ENCODE measurements around the gene CCT6A.
"Not testable (repeated sequence)": the region's sequence is repeated elsewhere in the genome, so short reads cannot be mapped to it uniquely, and the experiment has no call there.

CCT6A gene

DNA sequence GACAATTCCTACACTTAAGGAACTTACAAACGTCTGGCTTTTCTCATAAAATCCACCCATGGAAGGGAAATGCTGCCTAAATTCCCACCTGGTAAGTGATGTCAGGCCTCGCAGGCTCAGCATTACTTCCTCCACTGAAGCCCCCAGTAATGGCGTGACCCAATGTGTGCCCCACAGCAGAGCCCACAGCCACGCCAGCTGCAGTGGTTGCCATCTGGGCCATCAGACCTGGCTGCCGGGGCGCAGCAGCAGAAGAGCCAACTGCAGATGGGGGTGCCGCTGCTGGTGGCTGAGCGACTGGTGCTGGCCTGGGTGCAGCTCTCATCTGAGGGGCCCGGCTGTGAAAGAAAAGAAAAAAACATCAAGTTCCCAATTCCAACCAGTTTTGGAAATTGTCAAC is 52.6 kb downstream of the CCT6A start:
- not testable (repeated sequence) for DNase-seq

DNA sequence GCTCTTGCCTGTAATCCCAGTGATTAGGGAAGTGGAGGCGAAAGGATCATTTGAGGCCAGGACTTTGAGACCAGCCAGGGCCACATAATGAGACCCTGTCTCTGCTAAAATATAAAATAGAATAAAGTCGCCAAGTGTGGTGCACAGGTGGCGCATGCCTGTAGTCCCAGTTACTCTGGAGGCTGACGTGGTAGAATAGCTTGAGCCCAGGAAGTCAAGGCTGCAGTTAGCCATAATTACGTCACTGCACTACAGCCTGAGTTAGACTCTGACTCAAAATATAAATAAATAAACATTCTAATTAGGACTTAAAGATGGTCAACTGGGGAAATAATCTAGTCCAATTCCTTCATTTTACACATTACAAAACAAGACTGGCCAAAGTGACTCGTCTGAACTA is 53.9 kb downstream of the CCT6A start:
- no peak for DNase-seq

DNA sequence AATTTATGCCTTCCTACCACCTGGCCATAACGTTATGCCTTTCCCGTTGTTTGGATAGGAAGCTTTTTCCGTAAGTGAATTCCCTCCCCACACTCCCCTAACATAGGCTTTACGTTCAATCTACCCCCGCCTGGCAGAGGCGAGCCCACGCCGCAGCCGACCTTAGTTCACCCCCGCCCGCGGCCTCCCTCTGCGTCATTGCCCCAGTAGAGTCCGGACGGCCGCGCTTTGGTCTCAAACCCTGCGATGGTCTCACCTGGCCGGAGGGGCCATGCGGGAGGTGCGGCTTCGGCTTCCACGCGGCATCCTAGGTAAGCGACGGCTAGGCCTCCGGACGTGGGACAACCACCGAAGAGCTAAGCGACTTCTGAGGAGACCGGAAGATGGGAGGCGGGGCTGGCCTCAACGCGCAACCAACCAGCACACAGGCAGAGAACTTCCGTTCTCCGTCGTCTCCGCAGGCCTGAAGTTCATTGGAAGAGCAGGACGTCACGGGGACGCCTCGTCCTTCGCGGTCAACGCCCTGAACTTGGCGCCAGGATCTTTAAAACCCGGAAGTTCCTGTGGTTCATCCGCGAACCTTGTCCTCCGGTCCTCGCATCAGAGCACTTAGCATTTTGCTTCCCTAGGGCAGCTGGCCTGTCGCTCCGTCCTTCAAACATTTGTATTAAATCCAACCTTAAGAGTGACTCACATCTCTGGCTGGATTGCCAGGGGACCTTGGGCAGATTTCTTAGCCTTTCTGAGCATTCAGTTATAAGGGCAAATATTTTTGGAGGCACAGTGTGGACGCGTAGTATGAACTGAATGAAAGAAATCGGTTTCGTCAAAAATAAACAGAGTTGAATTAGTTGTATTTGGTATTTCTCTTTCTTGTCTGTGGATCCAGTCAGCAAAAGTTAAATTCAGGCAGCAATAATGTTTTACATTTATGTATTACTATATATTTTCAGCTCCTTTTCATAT is 54.8 kb downstream of the CCT6A start, which contains the start of gene CHCHD2:
Gene CHCHD2, minus strand, starts transcription at position 369 of the 966 bp plus-strand sequence. Its CDS starts 63 bp downstream, at position 306.
- DNase-seq: peak; percentile 51 to 98 (median 94)

DNA sequence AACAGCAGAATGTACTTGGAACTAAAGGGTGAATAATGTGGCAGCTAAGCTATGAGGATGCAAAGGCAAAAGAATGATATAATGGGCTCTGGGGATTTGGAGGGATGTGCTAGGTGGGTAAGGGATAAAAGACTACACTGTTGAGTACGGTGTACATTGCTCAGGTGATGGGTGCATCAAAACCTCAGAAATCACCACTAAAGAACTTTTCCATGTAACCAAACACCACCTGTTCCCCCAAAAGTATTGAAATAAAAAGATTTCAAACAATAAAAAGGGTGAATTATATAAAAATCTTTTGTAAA is 56.3 kb downstream of the CCT6A start:
- no peak for DNase-seq

DNA sequence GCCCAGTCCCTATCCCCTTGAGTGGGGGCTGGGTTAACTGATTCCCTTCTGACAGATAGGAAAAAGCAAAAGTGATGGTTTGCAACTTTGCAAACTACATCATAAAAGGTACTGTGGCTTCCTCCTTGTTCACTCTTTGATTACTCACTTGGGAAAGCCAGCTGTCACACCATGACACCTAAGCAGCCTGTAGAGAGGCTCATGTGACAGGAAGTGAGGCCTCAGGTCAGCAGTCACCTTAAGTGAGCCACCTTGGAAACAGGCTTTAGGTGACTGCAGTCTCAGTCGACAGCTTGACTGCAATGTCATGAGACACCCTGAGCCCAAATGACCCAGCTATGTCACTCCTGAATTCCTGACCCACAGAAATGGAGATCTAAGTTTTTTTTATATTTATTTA is 59.0 kb downstream of the CCT6A start:
- no peak for DNase-seq

DNA sequence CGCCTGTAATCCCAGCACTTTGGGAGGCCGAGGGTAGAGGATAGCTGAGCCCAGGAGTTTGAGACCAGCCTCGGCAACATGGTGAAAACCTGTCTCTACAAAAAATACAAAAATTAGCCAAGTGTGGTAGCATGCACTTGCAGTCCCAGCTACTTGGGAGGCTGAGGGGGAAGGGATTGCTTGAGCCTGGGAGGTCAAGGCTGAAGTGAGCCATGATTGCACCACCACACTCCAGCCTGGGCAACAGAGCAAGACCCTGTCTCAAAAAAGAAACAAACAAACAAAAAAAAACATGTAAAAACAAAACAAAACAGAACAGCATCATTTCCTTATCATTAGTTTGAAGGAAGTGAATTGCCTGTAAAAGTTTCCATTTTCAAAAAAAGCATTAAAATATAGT is 60.7 kb downstream of the CCT6A start:
- DNase-seq: not testable (repeated sequence)
